ENCODE data around the gene ACVRL1.

DNA sequence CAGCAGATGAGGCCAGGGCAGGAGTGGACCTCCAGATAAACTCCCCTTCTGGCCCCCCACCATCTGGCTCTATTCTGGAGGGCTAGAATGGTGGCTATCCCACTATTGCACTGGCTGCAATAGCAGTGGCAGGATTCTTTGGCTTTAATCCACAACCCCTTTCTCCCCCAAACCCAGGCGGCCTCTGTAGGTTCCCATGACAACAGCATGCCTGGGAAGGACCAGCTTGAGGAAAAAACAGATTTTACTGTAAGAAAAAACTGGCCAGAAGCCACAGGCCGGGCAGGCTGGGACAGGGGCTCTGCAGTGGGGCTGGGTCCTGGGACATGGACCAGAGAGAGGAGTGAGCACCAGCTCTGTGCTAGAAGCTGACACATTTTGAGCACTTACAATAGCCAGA, 30.6 kb downstream of the ACVRL1 start:
- TF ChIP-seq POLR2A (IDR thresholded peaks at IDR 0.05) (no peak), CTCF (IDR thresholded peaks at IDR 0.05) (no peak), EP300 (IDR thresholded peaks at IDR 0.05) (no peak)
